Measurements from ENCODE around the gene C1QTNF1. TPM values are rescaled to one million over a fixed set of nuclear protein-coding genes. Genes with fewer than 3 reads are reported as not detected.

Gene C1QTNF1
- total and polyA plus RNA-seq, 3 donors from 2014 or later = 9.1 to 22.5 (median 9.8) TPM

DNA sequence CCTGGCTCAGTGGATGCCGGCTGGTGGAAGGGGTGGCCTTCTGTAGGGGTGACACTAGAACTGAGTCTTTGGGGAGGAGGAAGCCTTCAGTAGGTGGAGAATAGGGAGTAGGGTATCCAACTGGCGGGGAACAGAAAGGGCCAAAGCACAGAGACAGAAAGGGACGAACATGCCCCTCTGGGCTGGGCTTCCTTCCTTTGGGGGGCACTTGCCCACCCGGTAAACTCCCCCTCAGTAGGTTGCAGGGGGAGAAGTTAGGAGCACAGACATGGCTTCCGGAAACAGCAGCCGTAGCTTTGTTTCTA, 51.4 kb downstream of the C1QTNF1 start:
- peak overlapping the region; percentile 74 to 78 for H3K4me3 ChIP-seq
- no peak for DNase-seq
- H3K27ac ChIP-seq = peak overlapping the region; percentile 65 to 86
- no peaks in the 10 kb centered on the region for H3K27me3 ChIP-seq
- TF ChIP-seq POLR2A (IDR thresholded peaks at IDR 0.05) = no peak
- intact Hi-C loops (cut with DNase I; ENCODE audit: low total_unique reads) = no loop called here
- no peaks in the 10 kb centered on the region for H3K4me1 ChIP-seq
- 7 to 12% methylated on average over 6 of the region's 6 CpGs for WGBS, 2 donors
- no peaks in the 10 kb centered on the region for H3K36me3 ChIP-seq (ENCODE audit: low read depth, missing control alignments)
- H3K9me3 ChIP-seq = no peaks in the 10 kb centered on the region

GRCh38 chr17:79075861-79076406, 52.0 kb downstream of the C1QTNF1 start:
- Histone ChIP-seq H3K36me3 (ENCODE audit: low read depth, missing control alignments) (no peaks in the 10 kb centered on the region), H3K27me3 (no peaks in the 10 kb centered on the region), H3K9me3 (no peaks in the 10 kb centered on the region), H3K27ac (peak overlapping the region in 1 of 2 donors; percentile 86), H3K4me1 (no peaks in the 10 kb centered on the region), H3K4me3 (peak overlapping the region in 1 of 2 donors; percentile 78)
- TF ChIP-seq POLR2A (IDR thresholded peaks at IDR 0.05) (no peak), CTCF (IDR thresholded peaks at IDR 0.05) (no peak)
- DNase-seq = no peak
- intact Hi-C loops (cut with DNase I; ENCODE audit: low total_unique reads) = no loop called here
- 82 to 90% methylated on average over 9 of the region's 9 CpGs for WGBS, 2 donors

DNA sequence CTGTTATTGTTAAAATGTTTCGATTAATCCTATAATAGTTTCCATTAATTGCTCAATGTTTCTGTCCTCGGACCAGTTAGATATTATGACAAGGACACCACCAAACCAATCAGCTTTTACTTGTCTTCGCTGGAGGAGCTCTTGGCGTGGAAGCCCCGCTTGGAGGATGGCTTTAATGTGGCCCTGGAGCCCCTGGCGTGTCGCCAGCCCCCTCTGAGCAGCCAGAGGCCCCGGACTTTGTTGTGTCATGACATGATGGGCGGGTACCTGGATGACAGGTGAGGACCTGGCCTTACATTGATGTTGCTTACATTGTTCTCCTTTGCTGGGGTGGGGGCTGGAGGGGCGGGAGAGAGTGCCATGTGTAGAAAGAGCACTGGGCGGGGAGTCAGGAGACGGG, 53.6 kb downstream of the C1QTNF1 start:
- 86 to 88% methylated on average over 12 of the region's 12 CpGs for WGBS, 2 donors

DNA sequence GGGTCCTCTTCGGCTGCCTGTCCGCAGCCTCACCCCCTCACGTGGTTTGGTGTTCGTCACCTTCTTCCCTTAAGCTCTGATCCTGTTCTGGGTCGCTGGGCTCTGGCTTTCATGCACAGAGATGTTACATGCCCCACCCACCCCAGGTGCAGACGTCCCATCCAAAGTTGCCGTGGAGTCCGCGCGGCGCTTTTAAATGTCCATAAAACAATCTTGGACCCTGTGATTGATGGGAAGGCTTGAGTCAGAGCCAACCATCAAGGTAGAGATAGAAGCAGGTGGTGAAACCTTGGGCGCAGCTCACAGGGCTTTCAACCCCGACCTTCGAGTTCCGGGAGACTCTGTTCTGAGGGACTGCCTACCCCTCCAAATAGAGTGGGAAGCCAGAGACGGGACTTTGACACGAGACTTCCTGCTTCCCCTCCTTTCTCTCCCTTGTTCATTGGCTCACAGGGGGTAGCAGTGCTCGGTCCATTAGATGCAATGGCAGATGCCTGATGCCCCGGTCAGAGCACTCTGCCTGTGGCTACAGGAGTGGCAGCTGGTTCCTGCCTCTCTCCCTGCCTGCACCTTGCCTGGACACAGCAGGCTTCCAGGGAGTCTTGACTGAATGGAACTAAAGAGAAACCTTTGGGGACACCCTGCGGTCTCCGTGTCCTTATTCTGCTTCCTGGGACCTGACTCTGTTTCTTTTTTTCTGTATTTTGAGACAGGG, 54.7 kb downstream of the C1QTNF1 start:
- Histone ChIP-seq H3K27me3 (no peaks in the 10 kb centered on the region), H3K36me3 (ENCODE audit: low read depth, missing control alignments) (no peaks in the 10 kb centered on the region), H3K4me1 (no peaks in the 10 kb centered on the region), H3K4me3 (no peak overlapping the region), H3K27ac (no peak overlapping the region), H3K9me3 (no peaks in the 10 kb centered on the region)
- WGBS, 2 donors = 90 to 95% methylated on average over 21 of the region's 21 CpGs
- no peak for TF ChIP-seq CTCF (IDR thresholded peaks at IDR 0.05)
- TF ChIP-seq POLR2A (IDR thresholded peaks at IDR 0.05) = no peak
- no peak for DNase-seq
- intact Hi-C loops (cut with DNase I; ENCODE audit: low total_unique reads) = no loop called here

More for the DNA sequence above, 53.6 kb downstream of the C1QTNF1 start:
- Histone ChIP-seq H3K4me1 (no peaks in the 10 kb centered on the region), H3K4me3 (no peak overlapping the region), H3K9me3 (no peaks in the 10 kb centered on the region), H3K27ac (no peak overlapping the region), H3K27me3 (no peaks in the 10 kb centered on the region), H3K36me3 (ENCODE audit: low read depth, missing control alignments) (no peaks in the 10 kb centered on the region)
- intact Hi-C loops (cut with DNase I; ENCODE audit: low total_unique reads) = no loop called here
- no peak for DNase-seq
- TF ChIP-seq POLR2A (IDR thresholded peaks at IDR 0.05) (no peak), CTCF (IDR thresholded peaks at IDR 0.05) (no peak)

- Histone ChIP-seq H3K4me1 (no peaks in the 10 kb centered on the region), H3K9me3 (no peaks in the 10 kb centered on the region), H3K4me3 (no peak overlapping the region), H3K27ac (no peak overlapping the region), H3K27me3 (no peaks in the 10 kb centered on the region), H3K36me3 (ENCODE audit: low read depth, missing control alignments) (no peaks in the 10 kb centered on the region)
- no peak for DNase-seq
- TF ChIP-seq POLR2A (IDR thresholded peaks at IDR 0.05) (no peak), CTCF (IDR thresholded peaks at IDR 0.05) (no peak)
- 94 to 95% methylated on average over 16 to 22 of the region's 22 CpGs for WGBS, 2 donors
- intact Hi-C loops (cut with DNase I; ENCODE audit: low total_unique reads) = no loop called here
Observed at GRCh38 chr17:79079421-79080200, 55.6 kb downstream of the C1QTNF1 start.

Measured in testis (tissue), 3 donors.